Measurements from ENCODE around the gene FAM13A. TPM values are rescaled to one million over a fixed set of nuclear protein-coding genes. Genes with fewer than 3 reads are reported as not detected.

Gene FAM13A
- total and polyA plus RNA-seq, 9 of the 15 experiments (the other 6 are each of a cell fraction or from before 2014, with no cell fraction given): 11.3 to 23.3 (median 14.7) TPM

- TF ChIP-seq ZFX (CRISPR knock-in tag; IDR thresholded peaks at IDR 0.05): peak; percentile 77; the same call in 1 of the 2 replicates
Observed at GRCh38 chr4:89056292-89056952, 563 bp downstream of the FAM13A start (continued).

GRCh38 chr4:89055157-89056080 lies 1.6 kb downstream of the FAM13A start:
- H3K4me3 ChIP-seq: peak overlapping the region; percentile 59
- H2AFZ ChIP-seq (ENCODE audit: low read depth, low read length): no peak overlapping the region

More at GRCh38 chr4:89055157-89056080, 1.6 kb downstream of the FAM13A start:
- Histone ChIP-seq H3K27me3 (ENCODE audit: control insufficient read depth in 2 of 2, insufficient read depth in 2 of 2, low read length in 2 of 2) (no peaks in the 10 kb centered on the region), H3K79me2 (ENCODE audit: control insufficient read depth, insufficient read depth, low read length) (peaks cover 64% of the 10 kb centered on the region), H3K9ac (ENCODE audit: insufficient read depth in 1 of 2, low read depth in 2 of 2, low read length in 2 of 2) (peak overlapping the region in 1 of 2 experiments; percentile 90; a peak in 2 of 4 replicates), H3K36me3 (ENCODE audit: control insufficient read depth, insufficient read depth, low read length) (0 out of 3 replicates have a peak, but pooled peaks cover 6% of the 10 kb centered on the region), H3K9me3 (replicated peaks; ENCODE audit: control insufficient read depth, insufficient read depth, low read depth, low read length) (no peaks in the 10 kb centered on the region), H4K20me1 (replicated peaks; ENCODE audit: control insufficient read depth, insufficient read depth, low read length) (no peaks in the 10 kb centered on the region), H3K4me2 (ENCODE audit: insufficient read depth, low read length) (peak overlapping the region; percentile 79), H3K27ac (ENCODE audit: extremely low read depth, low read depth, low read length) (peak overlapping the region; percentile 32; the same call in 1 of the 3 replicates), H3K9me1 (ENCODE audit: control insufficient read depth, insufficient read depth, low read length) (no peaks in the 10 kb centered on the region), H3K4me1 (replicated peaks in 1 of 2; ENCODE audit: control insufficient read depth in 2 of 2, insufficient read depth in 2 of 2, low read length in 2 of 2) (peaks cover 4 to 17% of the 10 kb centered on the region in 2 experiments; a peak in 2 of 5 replicates)
- CTCF ChIA-PET (ENCODE audit: low intra/inter-chr PET ratio): interaction anchor here (1.2 kb wide), 1 partner anchor 56 kb away, joined by 3 read pairs; the partner anchor contains the start of gene TIGD2
- no peak for FAIRE-seq
- WGBS (ENCODE audit: insufficient coverage, low coverage, missing lambda C conversion rate): 22% methylated on average over 1 of the region's 1 CpG
- peak; percentile 71 for ATAC-seq
- BruUV-seq (replicated peaks): no TSS peak
- intact Hi-C loops (cut with micrococcal nuclease): loop anchor here (2.0 kb wide), 1 partner anchor 55 kb away; the partner anchor contains the start of gene TIGD2
- peak in 1 of 4 experiments; percentile 28 for DNase-seq (ENCODE audit: extremely low read depth in 1 of 4, low spot score in 3 of 4)
- POLR2A ChIA-PET: interaction anchor here (0.7 to 3.4 kb wide), 3 partner anchors 10 to 233 kb away, joined by 3 to 14 read pairs (median 10); no protein-coding TSS in a partner anchor
- in situ Hi-C loops (cut with MboI): no loop called here
- TF ChIP-seq VEZF1 (CRISPR knock-in tag; IDR thresholded peaks at IDR 0.05) (0 out of 2 replicates have a peak, but pooled peaks have one; percentile 7), ZBTB11 (CRISPR knock-in tag; IDR thresholded peaks at IDR 0.05) (no peak), NCOA2 (IDR thresholded peaks at IDR 0.05; ENCODE audit: partially characterized antibody in 2 of 2) (no peak), MEIS2 (IDR thresholded peaks at IDR 0.05; ENCODE audit: partially characterized antibody) (peak; percentile 4)

Measured in K562 (cell line).